HEK293 (cell line): Measurements from ENCODE around the gene CENPP.

Source experiments
- CTCF ChIA-PET: fragments of 350-600 bp; formaldehyde crosslinking; extraction: SDS; loops from one replicate; lab custom pipeline; 2021; ENCODE audit warnings: antibody characterized with exemption; lab: Yijun Ruan, JAX
- POLR2A ChIA-PET: fragments of 300-600 bp; formaldehyde crosslinking; extraction: SDS; loops from one replicate; lab custom pipeline; 2020; ENCODE audit warnings: antibody characterized with exemption, inconsistent platforms; lab: Yijun Ruan, JAX
- H3K27ac ChIP-seq: fragments of 200-500 bp; sonication (Bioruptor generic); 2 replicates; pipeline ENCODE4 v1.5.1; 2014; ENCODE audit warnings: low read depth, low read length, control low read depth, inconsistent platforms; ENCODE audit errors: extremely low read depth
- H3K36me3 ChIP-seq, 2 experiments: fragments of 200-500 bp in 1 of 2; sonication (Bioruptor generic) in 1 of 2; 1 replicate in 1 of 2; 2 replicates in 1 of 2; pipeline ENCODE4 v1.5.1; 2014 to 2017; ENCODE audit warnings: inconsistent platforms in 2 of 2, low read length in 2 of 2; ENCODE audit not compliant: control insufficient read depth in 2 of 2, insufficient read depth in 1 of 2
- H3K4me1 ChIP-seq: fragments of 200-500 bp; sonication (Bioruptor generic); 2 replicates; pipeline ENCODE4 v1.5.1; 2014; ENCODE audit warnings: mild to moderate bottlenecking, low read length, inconsistent platforms; ENCODE audit not compliant: control insufficient read depth, insufficient read depth
- H3K4me3 ChIP-seq: 2 replicates; pipeline ENCODE4 v1.5.1; 2011; ENCODE audit warnings: low read depth, mild to moderate bottlenecking, control low read depth, low read length, moderate library complexity
- H3K9me3 ChIP-seq: fragments of 200-500 bp; sonication (Bioruptor generic); 2 replicates; pipeline ENCODE4 v1.5.1; 2014; ENCODE audit warnings: low read depth, low read length, inconsistent platforms; ENCODE audit not compliant: control insufficient read depth, insufficient read depth
- KLF9 ChIP-seq: fragments of 450-650 bp; formaldehyde crosslinking; IDR thresholded peaks from 2 replicates; pipeline ENCODE4 v1.5.1; 2016; ENCODE audit warnings: missing biosample characterization, missing genetic modification characterization, low read depth
- RBAK ChIP-seq: fragments of 450-650 bp; formaldehyde crosslinking; IDR thresholded peaks from 2 replicates; pipeline ENCODE4 v1.5.1; 2016; ENCODE audit warnings: missing biosample characterization, missing genetic modification characterization
- SP2 ChIP-seq: fragments of 450-650 bp; formaldehyde crosslinking; IDR thresholded peaks from 2 replicates; pipeline ENCODE4 v1.5.1; 2016; ENCODE audit warnings: missing biosample characterization, missing genetic modification characterization
- ZFHX2 ChIP-seq: fragments of 450-650 bp; formaldehyde crosslinking; conservative IDR thresholded peaks from 2 replicates; pipeline ENCODE4 v1.5.1; 2016; ENCODE audit warnings: missing biosample characterization, missing genetic modification characterization
- ZNF112 ChIP-seq: fragments of 450-650 bp; formaldehyde crosslinking; IDR thresholded peaks from 2 replicates; pipeline ENCODE4 v1.5.0; 2017; ENCODE audit warnings: missing biosample characterization, missing genetic modification characterization
- ZNF169 ChIP-seq: fragments of 450-650 bp; formaldehyde crosslinking; IDR thresholded peaks from 2 replicates; pipeline ENCODE4 v1.5.1; 2016; ENCODE audit warnings: missing biosample characterization, missing genetic modification characterization
- ZNF221 ChIP-seq: fragments of 450-650 bp; formaldehyde crosslinking; IDR thresholded peaks from 2 replicates; pipeline ENCODE4 v1.5.1; 2017; ENCODE audit warnings: missing biosample characterization, missing genetic modification characterization, borderline replicate concordance
- ZNF223 ChIP-seq: fragments of 450-650 bp; formaldehyde crosslinking; IDR thresholded peaks from 2 replicates; pipeline ENCODE4 v1.5.1; 2016; ENCODE audit warnings: missing biosample characterization, missing genetic modification characterization
- ZNF394 ChIP-seq: fragments of 450-650 bp; formaldehyde crosslinking; IDR thresholded peaks from 2 replicates; pipeline ENCODE4 v1.5.1; 2016; ENCODE audit warnings: missing biosample characterization, missing genetic modification characterization, mild to moderate bottlenecking, moderate library complexity, borderline replicate concordance
- ZNF623 ChIP-seq: fragments of 450-650 bp; formaldehyde crosslinking; IDR thresholded peaks from 2 replicates; pipeline ENCODE4 v1.5.1; 2016; ENCODE audit warnings: missing biosample characterization, missing genetic modification characterization
- ZNF629 ChIP-seq: fragments of 450-650 bp; formaldehyde crosslinking; IDR thresholded peaks from 2 replicates; pipeline ENCODE4 v1.5.1; 2017; ENCODE audit warnings: missing biosample characterization, missing genetic modification characterization
- ZNF654 ChIP-seq: fragments of 450-650 bp; formaldehyde crosslinking; IDR thresholded peaks from 2 replicates; pipeline ENCODE4 v1.5.1; 2016; ENCODE audit warnings: low read depth, missing biosample characterization, missing genetic modification characterization
- ZNF843 ChIP-seq: fragments of 450-650 bp; formaldehyde crosslinking; IDR thresholded peaks from 2 replicates; pipeline ENCODE4 v1.5.1; 2016; ENCODE audit warnings: missing biosample characterization, missing genetic modification characterization
- ZSCAN23 ChIP-seq: fragments of 450-650 bp; formaldehyde crosslinking; IDR thresholded peaks from 2 replicates; pipeline ENCODE4 v1.5.1; 2016; ENCODE audit warnings: missing biosample characterization, missing genetic modification characterization
- TF ChIP-seq, protein P1 (sequence below): fragments of 450-650 bp; formaldehyde crosslinking; IDR thresholded peaks from 2 replicates; pipeline ENCODE4; 2016; ENCODE audit warnings: missing biosample characterization, missing genetic modification characterization
- TF ChIP-seq, protein P2 (sequence below): fragments of 450-650 bp; formaldehyde crosslinking; IDR thresholded peaks from 2 replicates; pipeline ENCODE4 v1.5.1; 2016; ENCODE audit warnings: missing biosample characterization, missing genetic modification characterization
- TF ChIP-seq, protein P3 (sequence below): fragments of 450-650 bp; formaldehyde crosslinking; IDR thresholded peaks from 2 replicates; pipeline ENCODE4 v1.5.1; 2016; ENCODE audit warnings: missing biosample characterization, missing genetic modification characterization, borderline replicate concordance
- TF ChIP-seq, protein P4 (sequence below): fragments of 450-650 bp; formaldehyde crosslinking; IDR thresholded peaks from 2 replicates; pipeline ENCODE4 v1.5.1; 2016; ENCODE audit warnings: missing biosample characterization, missing genetic modification characterization

The CENPP gene

GRCh38 chr9:92534204-92534603 is 208.5 kb downstream of the CENPP start (continued):
- TF ChIP-seq, protein P1, sequence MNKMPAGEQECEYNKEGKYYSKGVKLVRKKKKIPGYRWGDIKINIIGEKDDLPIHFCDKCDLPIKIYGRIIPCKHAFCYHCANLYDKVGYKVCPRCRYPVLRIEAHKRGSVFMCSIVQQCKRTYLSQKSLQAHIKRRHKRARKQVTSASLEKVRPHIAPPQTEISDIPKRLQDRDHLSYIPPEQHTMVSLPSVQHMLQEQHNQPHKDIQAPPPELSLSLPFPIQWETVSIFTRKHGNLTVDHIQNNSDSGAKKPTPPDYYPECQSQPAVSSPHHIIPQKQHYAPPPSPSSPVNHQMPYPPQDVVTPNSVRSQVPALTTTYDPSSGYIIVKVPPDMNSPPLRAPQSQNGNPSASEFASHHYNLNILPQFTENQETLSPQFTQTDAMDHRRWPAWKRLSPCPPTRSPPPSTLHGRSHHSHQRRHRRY (tag by site-specific recombination): no peak
- TF ChIP-seq ZSCAN23 (tag by site-specific recombination) (no peak), KLF9 (tag by site-specific recombination) (no peak), ZNF221 (no peak)

DNA sequence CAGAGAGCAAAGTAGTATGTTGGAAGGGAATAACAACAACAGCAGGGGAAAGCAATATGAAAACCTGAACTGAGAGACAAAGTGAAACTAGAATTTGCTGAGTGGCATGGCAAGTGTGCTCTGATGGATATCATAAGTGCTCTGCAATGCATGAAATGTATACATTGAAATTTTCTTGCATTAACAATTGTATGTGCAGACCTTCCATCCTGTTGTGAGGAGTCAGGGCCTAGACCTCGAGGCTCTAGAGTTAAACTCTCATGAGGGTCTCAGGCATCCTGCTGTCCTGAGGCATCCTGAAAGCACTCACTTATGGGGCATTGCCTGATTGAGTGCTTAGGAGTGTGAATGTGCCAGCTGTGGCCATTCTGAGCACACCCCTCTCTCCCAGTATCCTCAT is 208.9 kb downstream of the CENPP start:
- TF ChIP-seq ZNF629 (tag by site-specific recombination): no peak
- TF ChIP-seq ZNF112: no peak
- Histone ChIP-seq H3K9me3 (no peaks in the 10 kb centered on the region), H3K4me3 (no peak overlapping the region), H3K36me3 (no peaks in the 10 kb centered on the region), H3K4me1 (no peaks in the 10 kb centered on the region), H3K27ac (no peak overlapping the region)
- CTCF ChIA-PET: interaction anchor here (1.3 kb wide), 1 partner anchor 16 kb away, joined by 5 read pairs; no protein-coding TSS in a partner anchor
- POLR2A ChIA-PET: no interaction called here

DNA sequence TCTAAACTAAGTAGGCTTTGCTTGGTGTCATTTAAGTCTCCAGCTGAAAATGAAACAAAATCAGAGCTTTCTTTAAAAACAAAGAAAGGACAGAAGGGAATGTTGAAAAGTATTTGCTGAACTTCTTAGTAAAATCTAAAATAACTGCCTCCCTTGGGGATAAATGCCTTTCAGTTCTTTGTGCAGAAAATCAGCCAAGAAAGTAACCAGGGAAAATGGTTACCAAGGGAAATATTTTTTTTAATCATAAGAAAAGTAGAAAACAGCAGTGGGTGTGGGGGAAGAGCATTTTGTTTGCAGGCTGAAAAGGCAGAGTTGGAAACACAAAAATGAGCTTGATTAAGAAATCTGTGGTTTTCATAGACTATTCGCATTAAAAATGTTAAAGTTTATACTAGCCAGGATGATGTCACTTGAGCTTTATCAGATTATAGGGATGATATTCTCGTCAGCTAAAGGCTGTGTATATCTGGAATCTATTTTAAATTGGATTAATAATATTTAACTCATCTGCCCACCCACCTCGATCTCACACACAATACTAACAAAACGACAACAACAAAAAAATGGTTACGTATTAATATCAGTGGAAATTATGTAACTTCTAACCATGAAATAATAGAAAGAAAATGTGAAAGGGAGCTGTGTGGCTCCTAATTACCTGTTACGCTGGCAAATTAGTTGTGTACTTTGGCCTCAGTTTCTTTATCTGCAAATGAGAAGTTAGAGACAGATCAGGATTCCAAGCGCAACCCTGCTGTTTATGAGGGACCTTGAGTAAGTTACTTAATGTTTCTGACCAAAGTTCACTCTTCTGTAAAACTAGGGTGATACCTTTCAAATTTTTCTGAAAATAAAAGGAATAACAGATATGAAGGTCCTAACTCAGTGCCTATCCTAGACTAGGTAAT is 210.4 kb downstream of the CENPP start, which contains the start of gene ECM2:
TSS of gene ECM2 (minus strand) at position 51 of the 911 bp plus-strand sequence. CDS start 13,124 bp downstream, outside the sequence.
- no peak within 1 kb of the TSS for H3K4me3 ChIP-seq
- H3K36me3 ChIP-seq: no peaks in the 10 kb centered on the region
- TF ChIP-seq RBAK (tag by site-specific recombination): no peak
- TF ChIP-seq, protein P2, sequence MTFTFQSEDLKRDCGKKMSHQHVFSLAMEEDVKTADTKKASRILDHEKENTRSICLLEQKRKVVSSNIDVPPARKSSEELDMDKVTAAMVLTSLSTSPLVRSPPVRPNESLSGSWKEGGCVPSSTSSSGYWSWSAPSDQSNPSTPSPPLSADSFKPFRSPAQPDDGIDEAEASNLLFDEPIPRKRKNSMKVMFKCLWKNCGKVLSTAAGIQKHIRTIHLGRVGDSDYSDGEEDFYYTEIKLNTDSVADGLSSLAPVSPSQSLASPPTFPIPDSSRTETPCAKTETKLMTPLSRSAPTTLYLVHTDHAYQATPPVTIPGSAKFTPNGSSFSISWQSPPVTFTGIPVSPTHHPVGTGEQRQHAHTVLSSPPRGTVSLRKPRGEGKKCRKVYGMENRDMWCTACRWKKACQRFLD (tag by site-specific recombination): no peak
- TF ChIP-seq ZNF223: no peak
- no peak for TF ChIP-seq ZNF654 (tag by site-specific recombination)
- TF ChIP-seq, protein P3, sequence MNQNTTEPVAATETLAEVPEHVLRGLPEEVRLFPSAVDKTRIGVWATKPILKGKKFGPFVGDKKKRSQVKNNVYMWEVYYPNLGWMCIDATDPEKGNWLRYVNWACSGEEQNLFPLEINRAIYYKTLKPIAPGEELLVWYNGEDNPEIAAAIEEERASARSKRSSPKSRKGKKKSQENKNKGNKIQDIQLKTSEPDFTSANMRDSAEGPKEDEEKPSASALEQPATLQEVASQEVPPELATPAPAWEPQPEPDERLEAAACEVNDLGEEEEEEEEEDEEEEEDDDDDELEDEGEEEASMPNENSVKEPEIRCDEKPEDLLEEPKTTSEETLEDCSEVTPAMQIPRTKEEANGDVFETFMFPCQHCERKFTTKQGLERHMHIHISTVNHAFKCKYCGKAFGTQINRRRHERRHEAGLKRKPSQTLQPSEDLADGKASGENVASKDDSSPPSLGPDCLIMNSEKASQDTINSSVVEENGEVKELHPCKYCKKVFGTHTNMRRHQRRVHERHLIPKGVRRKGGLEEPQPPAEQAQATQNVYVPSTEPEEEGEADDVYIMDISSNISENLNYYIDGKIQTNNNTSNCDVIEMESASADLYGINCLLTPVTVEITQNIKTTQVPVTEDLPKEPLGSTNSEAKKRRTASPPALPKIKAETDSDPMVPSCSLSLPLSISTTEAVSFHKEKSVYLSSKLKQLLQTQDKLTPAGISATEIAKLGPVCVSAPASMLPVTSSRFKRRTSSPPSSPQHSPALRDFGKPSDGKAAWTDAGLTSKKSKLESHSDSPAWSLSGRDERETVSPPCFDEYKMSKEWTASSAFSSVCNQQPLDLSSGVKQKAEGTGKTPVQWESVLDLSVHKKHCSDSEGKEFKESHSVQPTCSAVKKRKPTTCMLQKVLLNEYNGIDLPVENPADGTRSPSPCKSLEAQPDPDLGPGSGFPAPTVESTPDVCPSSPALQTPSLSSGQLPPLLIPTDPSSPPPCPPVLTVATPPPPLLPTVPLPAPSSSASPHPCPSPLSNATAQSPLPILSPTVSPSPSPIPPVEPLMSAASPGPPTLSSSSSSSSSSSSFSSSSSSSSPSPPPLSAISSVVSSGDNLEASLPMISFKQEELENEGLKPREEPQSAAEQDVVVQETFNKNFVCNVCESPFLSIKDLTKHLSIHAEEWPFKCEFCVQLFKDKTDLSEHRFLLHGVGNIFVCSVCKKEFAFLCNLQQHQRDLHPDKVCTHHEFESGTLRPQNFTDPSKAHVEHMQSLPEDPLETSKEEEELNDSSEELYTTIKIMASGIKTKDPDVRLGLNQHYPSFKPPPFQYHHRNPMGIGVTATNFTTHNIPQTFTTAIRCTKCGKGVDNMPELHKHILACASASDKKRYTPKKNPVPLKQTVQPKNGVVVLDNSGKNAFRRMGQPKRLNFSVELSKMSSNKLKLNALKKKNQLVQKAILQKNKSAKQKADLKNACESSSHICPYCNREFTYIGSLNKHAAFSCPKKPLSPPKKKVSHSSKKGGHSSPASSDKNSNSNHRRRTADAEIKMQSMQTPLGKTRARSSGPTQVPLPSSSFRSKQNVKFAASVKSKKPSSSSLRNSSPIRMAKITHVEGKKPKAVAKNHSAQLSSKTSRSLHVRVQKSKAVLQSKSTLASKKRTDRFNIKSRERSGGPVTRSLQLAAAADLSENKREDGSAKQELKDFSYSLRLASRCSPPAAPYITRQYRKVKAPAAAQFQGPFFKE (tag by site-specific recombination): no peak
- TF ChIP-seq ZNF394 (tag by site-specific recombination): no peak
- TF ChIP-seq ZFHX2 (tag by site-specific recombination): no peak
- TF ChIP-seq, protein P4, sequence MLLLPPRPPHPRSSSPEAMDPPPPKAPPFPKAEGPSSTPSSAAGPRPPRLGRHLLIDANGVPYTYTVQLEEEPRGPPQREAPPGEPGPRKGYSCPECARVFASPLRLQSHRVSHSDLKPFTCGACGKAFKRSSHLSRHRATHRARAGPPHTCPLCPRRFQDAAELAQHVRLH: no peak
- no peak for TF ChIP-seq ZNF843 (tag by site-specific recombination)
- no peak for TF ChIP-seq SP2 (tag by site-specific recombination)
- TF ChIP-seq ZNF623 (tag by site-specific recombination): no peak
- no peak for TF ChIP-seq ZNF169 (tag by site-specific recombination)
- H3K27ac ChIP-seq: no peak within 1 kb of the TSS
- ChIA-PET CTCF (no interaction called here), POLR2A (no interaction called here)
- no peaks in the 10 kb centered on the region for H3K4me1 ChIP-seq
- H3K9me3 ChIP-seq: no peaks in the 10 kb centered on the region
